C4-2B (cell line): ENCODE data around the gene SLC22A31.

Experiments used
- H3K27ac ChIP-seq: fragments of 450-650 bp; 2 replicates; pipeline ENCODE4 v1.5.1; 2017
- CTCF ChIP-seq: fragments of 450-650 bp; conservative IDR thresholded peaks from 2 replicates; pipeline ENCODE4 v1.5.1; 2017; ENCODE audit warnings: mild to moderate bottlenecking
- ZFX ChIP-seq: fragments of 450-650 bp; IDR thresholded peaks from 2 replicates; pipeline ENCODE4 v1.6.1; 2017

The SLC22A31 gene

GRCh38 chr16:89173174-89173921, 27.0 kb downstream of the SLC22A31 start:
- no peak overlapping the region for H3K27ac ChIP-seq
- TF ChIP-seq ZFX, result no peak
- TF ChIP-seq CTCF, result no peak

GRCh38 chr16:89172528-89173173, 27.7 kb downstream of the SLC22A31 start:
- H3K27ac ChIP-seq, result no peak overlapping the region
- no peak for TF ChIP-seq ZFX
- no peak for TF ChIP-seq CTCF

- TF ChIP-seq ZFX (no peak), CTCF (no peak)
- peak overlapping the region; percentile 48 for H3K27ac ChIP-seq
Measured at GRCh38 chr16:89172171-89172527, 28.2 kb downstream of the SLC22A31 start.

- peak within 1 kb of the TSS; percentile 48 for H3K27ac ChIP-seq
- TF ChIP-seq ZFX, result no peak
Measured at GRCh38 chr16:89171216-89172170, 28.8 kb downstream of the SLC22A31 start, which contains the start of gene CDH15. TSS of gene CDH15 (plus strand) at chr16:89171748. CDS start at chr16:89171832, 84 bp downstream.

- H3K27ac ChIP-seq, result no peak overlapping the region
- TF ChIP-seq CTCF (no peak), ZFX (no peak)
Measured at GRCh38 chr16:89170346-89171215, 29.8 kb downstream of the SLC22A31 start.

- TF ChIP-seq CTCF (no peak), ZFX (no peak)
- H3K27ac ChIP-seq, result no peak overlapping the region
Measured at GRCh38 chr16:89169778-89170177, 30.6 kb downstream of the SLC22A31 start.
